NCI-H2196 (cell line): Measurements from ENCODE around the gene MAEA.

Experiments
- DNase-seq: peaks from one replicate; lab custom pipeline; 2025; ENCODE audit not compliant: unreplicated experiment; lab: John Stamatoyannopoulos, UW

The MAEA gene

DNA sequence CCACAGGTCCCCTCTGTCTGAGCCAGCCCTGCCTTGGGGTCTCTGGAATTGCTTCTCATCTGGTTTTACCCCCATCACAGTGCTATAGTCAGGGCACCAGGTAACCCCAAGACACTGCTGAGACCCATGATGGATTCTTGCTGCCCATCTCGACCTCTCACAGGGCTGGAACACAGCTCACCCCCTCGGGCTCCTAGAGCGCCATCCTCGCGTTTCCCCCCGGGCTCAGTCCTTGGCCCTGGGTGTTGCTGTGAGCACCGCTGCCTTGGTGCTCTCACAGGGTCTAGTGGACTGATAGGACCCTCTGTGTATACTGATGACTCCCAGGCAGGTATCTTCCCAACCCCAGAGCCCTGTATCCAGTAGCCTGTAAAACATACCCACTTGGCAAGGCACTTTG is 8.8 kb downstream of the MAEA start:
- no peak for DNase-seq

DNA sequence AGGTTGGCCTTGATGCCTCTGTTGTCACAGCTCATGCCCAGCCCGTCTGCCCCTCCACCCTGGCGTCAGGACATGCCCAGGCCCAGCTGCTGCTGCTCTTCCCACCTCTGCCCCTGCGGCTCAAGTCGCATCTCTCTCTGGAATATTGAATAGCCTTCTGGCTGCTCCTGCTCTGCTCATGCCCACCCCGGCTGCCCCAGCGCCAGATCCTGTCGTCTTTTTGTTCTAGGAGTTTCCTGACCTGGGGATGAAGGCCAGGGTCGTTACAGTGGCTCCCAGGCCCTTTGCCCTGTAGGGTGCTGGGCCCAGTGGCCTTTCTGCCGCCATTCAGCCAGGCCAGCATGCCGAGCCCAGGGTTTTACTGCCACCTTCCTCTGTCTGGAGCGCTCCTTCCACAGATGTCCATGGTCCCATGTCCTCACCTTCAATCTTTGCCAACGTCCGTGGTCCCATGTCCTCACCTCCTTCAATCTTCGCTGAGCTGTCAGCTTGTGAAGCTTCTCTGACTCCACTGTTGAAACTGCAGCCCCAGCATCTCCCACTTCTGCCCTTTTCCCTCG is 9.7 kb downstream of the MAEA start:
- no peak for DNase-seq

DNA sequence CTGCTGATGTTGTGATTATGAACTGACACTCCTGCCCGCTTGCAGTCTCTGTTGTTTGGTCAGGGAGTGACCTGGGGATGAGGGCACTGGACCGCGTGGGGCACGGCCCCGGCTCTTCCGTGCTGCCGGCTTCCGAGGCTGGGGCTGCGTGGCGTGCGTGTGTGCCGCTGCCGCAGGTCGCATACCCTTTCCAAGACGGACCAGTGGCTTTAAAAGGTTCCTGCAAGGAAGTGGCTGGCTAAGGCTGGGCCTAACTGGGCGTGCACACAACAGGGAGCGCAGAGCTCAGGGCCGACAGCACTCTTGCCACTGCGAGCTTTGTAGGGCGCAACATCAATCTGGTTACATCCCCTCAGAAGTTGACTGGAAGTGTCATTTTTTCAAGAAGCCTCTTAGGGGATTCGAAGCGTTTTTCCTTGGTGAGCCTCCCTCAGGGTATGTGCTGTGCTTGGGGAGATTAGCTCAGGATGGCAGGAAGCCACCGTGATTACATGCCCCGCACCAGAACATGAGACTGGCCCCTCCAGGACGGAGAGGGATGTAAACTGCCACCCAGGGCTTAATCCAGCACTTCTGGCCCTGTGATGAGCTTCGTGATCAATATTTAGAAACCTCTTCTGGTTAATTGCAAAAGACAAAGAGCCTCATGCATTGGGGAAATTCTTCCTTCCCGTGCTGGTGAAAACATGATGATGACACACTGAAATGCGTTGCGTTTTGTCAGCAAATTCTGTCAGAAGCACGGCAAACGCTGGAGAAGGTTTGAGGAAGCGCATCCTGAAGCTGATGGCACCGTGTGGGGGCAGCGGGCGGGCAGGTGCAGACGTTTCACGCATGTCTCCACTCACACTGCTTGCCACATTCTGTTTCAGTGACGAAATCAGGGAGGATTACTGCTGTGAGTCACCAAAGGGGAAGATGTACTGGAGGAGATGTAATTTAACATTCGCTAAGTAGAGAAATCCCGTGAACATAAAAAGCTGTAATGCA is 11.1 kb downstream of the MAEA start:
- DNase-seq, result no peak

DNA sequence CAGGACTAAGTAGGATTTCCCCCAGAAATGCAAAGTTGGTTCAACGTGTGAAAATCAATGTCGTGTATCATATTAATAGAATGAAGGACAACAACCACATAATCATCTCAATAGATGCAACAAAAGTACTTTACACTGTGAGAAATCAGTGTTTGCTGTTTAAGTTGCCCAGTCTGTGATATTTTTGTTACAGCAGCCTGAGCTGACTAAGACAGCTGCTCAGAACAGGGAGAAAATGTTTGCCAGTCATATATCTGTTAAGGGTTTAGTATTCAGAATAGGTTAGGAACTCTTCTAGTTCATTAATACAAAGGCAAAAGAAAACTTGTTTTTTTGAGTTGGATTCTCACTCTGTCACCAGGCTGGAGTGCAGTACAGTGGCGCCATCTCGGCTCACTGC is 12.5 kb downstream of the MAEA start:
- no peak for DNase-seq

DNA sequence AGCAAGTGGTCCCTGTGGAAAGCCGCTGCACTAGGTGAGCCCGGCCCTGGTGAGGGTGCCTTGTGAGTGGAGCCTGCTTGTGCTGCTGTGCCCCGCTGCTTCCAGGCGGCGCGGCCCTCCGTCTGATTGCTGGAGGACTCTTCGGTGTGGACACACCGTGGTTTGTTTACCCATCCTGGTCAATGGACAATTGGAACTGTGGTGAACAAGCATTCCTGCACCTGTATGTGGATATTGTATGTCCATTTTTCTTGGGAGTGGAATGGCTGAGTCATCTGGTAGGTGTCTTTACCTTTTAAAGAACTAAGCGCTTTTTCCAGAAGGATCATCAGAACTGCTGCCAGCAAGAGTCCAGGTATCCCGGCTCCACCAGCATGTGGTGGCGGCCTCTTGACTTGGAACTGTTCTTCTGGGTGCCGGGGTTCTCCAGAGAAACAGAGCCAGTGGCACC is 15.6 kb downstream of the MAEA start:
- peak; percentile 23 for DNase-seq

DNA sequence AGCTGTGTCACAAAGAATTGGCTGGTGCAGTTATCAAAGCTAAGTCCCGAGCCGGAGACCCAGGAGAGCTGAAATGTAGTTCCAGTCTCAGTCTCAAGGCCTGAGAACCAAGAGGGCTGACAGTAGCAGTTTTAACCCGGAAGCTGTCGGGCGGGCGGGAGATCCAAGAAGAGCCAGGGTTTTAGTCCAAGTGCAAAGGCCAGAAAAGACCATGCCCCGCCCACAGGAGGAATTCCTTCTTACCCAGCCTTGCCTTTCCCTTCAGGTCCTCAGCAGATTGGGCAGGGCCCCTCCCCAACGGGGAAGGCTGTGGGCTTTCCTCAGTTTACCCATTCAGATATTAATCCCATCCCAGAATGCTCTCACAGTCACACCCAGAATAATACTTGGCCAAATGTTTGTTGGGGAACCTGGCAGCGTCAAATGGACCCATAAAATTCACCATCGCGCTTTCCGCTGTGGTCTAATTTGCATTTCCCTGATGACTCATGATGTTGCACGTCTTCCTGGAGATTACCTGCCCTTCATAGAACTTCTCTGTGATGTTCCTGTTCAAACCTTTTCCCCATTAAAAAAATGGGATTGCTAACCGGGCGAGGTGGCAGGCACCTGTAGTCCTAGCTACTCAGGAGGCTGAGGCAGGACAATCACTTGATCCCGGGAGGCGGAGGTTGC is 16.2 kb downstream of the MAEA start:
- DNase-seq, result no peak

DNA sequence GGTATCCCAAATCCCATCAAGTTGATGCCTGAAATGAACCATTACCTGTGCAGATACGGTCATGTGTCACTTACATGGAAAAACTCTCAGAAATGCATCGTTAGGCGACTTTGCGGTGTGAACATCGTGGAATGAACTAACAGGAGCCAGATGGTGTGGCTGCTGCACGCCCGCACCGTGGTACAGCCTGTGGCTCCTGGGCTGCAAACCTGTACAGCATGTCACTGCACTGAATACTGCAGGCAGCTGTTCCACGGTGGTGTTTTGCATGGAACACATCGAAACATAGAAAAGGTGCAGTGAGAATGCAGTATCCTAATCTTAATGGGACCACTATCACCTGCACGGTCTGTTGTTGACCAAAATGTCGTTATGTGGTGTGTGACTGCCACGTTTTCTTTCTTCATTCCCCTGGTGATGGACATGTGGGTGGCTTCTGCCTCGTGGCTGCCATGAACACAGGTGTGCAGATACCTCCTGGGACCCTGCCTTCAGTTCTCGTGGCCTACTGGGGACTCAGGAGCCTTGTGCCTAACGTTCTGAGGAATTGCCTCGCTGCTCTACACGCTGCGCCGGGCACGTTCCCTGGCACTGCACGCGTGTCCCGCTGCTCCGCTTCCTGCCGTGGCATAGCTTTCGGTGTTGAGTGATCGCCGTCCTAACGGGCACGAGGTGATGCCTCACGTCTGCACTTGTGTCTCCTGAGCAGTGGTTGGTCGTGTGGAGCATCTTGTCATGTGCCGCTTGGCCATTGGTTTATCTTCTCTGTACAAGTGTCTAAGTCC is 18.5 kb downstream of the MAEA start:
- no peak for DNase-seq

DNA sequence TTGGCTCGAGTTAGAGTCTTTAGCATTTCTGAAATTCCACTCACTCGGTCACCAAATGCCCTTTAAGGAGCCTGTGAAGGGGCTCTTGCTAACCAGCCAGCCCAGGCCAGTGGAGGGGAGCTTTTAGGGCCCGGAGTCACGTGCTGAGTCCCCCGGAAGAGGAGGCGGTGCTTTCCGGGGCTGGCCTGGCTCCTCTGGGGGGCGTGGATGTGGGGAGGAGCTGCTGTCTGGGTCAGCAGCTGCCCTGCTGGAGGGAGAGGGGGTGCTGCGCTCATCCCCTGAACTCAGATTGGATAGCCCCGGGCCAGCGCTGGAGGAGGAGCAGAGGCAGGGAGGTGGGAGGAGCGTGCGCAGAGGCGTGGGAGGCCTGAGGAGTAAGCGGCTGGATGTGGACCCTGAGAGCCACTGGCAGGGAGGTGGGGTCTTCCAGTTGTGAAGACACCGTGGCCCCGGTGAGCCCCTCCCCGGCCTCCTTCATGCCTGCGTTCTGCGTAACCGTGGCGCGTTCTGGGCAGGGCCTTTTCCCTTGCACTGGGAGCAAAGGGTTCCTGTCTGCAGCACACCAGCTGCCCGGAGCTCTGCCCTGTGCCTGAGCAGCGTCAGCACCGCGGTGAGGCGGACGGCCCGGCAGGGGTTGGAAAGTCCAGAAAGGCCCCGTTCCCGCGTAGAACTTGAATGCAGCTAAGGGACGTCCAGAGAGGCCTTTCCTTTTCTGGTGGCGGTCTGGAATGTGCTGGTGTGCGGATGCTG is 19.7 kb downstream of the MAEA start:
- DNase-seq, result peak; percentile 69

DNA sequence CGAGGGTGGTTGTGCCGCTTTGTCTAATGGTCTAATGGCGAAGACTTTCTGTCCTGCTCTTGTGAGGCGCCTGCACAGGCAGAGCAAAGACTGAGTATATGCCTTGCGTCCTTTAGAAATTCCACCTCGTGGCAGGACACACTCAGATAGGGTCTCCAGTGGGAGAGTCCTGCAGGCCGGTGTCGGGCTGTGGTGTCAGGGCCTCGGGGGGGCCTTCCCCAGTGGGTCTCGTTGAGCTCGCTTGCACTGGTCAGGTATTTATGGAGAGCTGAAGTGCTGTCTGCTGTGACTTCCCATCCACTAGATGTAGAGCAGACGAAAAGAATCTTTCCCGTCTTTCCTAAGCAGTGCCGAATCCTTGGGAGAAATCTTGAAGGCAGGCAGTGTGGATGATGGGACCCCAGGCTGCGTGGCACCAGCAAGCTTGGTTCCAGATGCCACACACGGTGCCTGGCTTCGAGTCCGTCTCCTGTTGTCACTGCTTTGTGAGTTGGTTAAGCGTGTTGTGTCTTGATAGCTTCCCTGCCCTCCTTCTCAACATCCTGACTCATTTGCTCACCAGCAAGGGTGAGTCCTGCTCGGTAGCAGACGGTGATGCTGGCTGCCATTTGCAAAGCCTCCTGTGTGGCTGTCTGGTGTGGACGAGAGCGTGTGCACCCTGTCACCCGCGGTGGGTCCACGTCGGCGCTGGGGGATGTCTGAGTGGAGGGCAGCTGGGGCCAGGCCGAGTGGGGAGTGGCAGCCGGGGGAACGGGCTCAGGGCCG is 20.5 kb downstream of the MAEA start:
- no peak for DNase-seq

DNA sequence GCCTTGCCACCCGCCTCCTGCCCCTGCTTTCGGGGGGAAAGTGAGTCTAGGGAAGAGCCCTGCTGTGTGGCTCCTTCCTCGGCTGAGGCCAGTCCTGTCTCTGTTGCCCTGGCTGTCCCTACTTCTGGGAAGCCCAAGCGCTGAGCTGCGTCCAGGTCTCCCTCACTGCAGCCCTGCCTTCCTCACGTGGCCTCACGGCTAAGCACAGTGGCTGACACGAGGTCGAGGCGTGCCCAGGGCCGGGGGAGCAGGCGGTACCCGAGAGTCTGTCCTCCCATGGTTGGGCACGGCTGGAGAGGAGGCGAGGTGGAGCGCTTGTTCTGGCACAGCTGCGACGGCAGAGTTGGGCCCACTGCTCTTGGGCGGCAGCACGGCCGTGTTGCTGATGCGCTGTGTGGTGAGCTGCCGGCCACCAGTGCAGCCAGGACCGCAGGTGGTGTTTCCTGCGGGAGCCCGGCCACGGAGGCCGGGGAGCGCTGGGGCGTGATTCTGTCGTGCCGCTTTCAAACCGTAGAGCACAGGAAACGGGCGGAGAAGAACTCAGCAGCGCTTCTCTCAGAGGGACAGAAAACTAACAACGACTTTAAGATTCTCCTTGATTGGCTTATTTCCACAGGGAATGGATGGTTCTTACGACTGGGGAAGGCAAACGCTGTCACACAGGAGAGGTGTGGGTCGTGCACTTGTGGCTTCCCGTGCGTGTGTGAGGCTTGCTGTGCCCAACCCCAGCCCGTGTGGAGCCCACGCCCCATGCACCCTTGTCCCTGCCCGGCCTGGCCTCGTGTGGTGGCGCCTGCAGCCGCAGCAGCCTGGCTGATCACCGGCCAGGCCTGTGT is 21.3 kb downstream of the MAEA start:
- no peak for DNase-seq

DNA sequence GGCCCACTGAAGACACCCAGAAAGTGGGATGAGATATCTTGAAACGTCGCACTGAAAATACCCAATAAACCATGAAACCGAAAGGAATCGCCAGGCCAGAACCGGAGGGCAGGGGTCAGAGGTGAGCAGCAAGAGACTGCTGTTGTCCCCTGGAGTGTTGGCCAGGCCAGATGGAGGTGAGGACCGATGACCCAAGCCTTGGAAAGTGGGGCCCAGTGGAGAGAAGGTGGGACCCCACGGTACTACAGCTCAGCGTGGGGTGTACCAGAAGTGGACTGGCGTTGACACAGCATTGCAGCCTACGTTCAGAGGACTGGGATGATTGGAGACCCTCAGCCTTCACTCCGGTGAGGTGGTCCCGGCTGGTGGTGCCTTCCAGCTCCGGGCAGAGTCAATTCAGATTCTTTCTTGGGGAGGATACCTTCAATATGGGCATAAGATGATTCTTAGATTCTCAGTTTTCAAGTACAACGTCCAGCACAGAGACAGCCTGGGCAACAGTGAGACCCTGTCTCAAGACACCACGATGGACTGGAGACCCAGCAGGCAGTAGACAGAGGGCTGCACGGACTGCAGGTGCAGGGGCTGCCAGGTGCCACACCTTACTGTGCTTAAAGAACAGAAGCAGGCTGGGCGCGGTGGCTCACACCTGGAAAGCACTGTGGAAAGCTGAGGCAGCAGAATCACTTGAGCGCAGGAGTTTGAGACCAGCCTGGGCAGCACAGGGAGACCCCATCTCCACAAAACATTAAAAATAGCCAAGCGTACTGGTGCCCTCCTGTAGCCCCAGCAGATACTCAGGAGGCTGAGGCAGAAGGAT is 23.3 kb downstream of the MAEA start:
- no peak for DNase-seq

DNA sequence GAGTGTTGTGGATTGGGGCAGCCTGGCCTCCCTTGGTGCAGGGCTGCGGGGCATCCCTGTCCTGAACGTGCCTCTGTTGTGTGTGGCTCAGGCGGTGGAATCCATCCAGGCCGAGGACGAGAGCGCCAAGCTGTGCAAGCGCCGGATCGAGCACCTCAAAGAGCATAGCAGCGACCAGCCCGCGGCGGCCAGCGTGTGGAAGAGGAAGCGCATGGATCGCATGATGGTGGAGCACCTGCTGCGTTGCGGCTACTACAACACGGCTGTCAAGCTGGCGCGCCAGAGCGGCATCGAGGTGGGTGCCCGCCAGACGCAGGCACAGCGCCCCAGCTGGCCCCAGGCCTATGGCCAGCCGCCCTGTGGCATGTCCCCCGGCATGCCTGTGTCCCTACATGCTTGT is 25.6 kb downstream of the MAEA start:
- no peak for DNase-seq

DNA sequence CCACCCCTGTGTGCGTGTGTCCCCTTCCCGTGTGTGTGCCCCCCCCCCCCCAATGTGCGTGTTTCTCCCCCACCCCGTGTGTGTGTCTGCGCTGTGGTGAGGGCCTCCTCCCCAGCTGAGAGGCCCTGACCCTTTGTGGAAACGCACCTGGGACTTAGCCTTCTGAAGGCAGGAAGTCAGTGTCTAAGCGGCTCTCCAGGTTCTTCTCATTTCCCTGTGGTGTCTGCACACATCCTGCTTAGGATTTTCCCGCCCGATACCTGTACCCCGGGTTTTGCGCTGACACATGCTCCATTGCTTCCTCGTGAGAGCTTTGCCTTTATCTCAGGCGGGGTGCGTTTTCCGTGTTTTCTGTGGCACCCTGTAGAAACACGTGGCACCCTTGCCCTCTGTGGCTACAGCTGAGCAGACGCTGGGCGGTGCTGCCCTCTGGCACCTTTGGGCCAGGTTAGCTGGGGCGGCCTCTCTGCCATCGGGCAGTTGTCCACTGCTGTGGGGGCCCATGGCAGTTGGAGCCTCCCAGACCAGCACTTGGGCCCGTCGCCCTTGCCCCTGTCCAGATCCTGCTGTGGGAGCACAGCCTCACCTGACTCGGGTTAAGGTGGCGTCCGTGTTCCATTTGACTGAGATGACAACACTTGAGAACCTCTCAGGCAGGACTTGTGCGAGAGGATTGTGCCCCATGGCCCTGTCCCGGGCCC is 26.3 kb downstream of the MAEA start:
- DNase-seq, result no peak

DNA sequence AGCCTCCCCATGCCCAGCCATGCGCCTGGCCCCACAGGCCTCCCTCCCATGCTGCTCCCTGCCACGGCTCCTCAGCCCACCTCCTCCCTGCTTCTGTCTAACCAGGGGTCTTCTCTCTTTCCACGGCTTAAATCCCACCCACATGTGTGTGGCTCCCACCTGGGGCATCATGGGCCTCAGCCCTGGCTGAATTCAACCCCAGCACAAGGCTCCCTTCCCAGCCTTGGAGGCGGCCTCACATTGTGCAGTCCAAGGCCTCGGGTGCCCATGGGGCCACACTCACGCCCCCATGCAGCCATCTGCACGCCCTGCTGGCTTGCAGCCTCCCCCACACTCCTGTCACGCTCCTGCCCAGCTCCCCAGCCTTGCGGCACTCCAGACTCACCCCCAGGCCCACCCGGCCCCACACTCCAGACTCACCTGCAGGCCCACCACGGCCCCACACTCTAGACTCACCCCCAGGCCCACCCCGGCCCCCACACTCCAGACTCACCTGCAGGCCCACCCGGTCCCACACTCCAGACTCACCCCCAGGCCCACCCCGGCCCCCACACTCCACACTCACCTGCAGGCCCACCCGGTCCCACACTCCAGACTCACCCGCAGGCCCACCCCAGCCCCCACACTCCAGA is 27.0 kb downstream of the MAEA start:
- no peak for DNase-seq

DNA sequence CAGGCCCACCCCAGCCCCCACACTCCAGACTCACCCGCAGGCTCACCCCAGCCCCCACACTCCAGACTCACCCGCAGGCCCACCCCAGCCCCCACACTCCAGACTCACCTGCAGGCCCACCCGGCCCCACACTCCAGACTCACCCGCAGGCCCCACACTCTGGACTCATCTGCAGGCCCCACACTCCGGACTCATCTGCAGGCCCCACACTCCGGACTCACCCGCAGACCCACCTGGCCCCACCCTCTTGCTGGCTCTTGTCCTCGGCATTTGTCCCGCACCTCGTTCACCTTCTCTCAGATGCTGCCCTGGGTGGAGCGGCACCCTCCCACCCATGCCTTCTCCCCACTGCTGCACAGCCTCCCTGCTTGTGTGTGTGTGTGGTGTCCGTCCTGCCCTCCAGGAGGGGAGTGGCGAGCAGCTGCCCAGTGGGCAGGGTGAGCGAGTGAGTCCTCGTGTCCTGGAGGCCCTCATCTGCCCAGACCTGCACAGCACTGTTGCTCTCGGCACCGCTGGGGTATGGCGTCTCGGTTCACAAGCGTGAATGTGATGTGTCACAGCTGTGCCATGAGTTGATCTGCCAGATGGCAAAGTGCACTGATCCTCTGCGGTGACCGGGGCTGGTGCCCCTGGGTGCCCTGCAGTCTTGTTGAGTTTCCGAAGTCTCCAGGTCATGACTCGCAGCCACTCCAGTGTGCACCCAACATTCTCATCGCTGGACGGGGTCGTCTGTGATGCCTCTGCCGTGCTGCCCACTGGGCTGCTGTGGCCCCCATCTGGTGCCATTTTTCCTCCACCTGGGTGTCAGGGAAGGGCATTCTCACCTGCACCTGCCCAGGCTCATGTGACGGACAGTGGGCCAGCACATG is 27.7 kb downstream of the MAEA start:
- no peak for DNase-seq

DNA sequence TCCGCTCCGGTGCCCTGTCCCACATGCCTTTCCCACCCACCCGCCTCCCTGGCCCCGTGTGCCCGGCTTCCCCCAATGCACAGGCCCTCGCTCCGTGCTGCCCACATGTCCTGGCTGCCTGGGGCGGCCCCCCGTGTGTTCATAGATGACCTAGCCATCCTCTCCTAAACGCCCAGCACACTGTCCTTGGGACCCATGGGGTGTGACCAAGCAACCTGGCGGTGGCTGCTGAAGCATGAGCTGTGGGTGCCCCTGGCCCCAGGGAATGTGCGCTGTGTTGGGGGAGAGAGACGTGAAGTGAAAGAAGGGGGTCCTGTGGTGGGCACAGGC is 28.3 kb downstream of the MAEA start:
- no peak for DNase-seq
